Measurements from ENCODE around the gene PPP1R18.

GRCh38 chr6:30696432-30696831 is 10.0 kb upstream of the PPP1R18 start:
- TF ChIP-seq CTCF (IDR thresholded peaks at IDR 0.05; ENCODE audit: low read depth, low read length) (no peak), EZH2phosphoT487 (IDR thresholded peaks at IDR 0.05; ENCODE audit: low read depth) (no peak)
